Inflammatory macrophage treated with lipopolysaccharide for 4 hours (primary cell): Measurements from ENCODE around the gene RGS10.
"Not testable (repeated sequence)": the region's sequence is repeated elsewhere in the genome, so short reads cannot be mapped to it uniquely, and the experiment has no call there.

ENCODE experiments used
- DNase-seq: peaks from one replicate; pipeline ENCODE4 v3.0.0-alpha.2; 2020

RGS10 gene

DNA sequence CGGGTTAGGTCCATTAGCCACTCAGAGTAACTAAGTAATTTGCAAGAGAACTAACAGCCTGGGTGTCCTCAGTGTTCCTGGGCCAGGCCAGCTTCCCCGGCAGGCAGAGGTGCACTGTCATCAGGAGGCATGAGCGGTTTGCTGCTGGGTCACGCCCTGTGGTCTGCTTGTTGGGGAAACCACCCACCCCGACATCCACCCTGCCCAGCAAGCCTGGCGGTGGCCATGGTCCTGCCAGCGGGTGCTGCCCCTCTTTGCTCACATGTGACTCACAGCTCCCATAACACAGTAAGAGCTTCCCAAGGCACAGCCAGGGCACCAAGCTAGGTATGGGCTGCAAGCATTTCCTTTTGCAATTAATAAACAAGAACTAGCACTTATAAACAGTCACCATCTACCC lies 75.9 kb downstream of the RGS10 start:
- peak; percentile 30 for DNase-seq

DNA sequence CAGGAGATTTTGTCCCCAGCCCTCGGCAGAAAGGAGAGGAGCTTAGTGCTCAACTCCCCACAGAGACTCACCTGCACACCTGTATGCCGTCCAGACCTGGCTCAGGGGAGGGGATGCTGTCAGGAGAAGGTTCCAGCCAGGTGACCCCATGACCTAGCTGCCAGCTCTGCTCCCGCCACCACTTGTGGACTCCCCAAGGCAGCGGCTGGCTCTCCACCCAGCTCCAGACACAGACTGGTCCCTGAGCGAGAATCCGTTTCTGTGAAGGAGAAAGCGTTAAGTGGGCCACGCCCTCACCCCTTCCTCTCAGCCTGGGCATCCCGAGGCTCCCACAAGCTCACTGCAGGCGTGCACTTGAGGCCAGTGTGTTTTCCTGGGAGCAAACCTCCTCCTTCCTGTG lies 76.4 kb downstream of the RGS10 start:
- no peak for DNase-seq

- no peak for DNase-seq
Observed at GRCh38 chr10:119465085-119465484, 77.4 kb downstream of the RGS10 start.

- DNase-seq: not testable (repeated sequence)
Observed at GRCh38 chr10:119463195-119463594, 79.3 kb downstream of the RGS10 start.

DNA sequence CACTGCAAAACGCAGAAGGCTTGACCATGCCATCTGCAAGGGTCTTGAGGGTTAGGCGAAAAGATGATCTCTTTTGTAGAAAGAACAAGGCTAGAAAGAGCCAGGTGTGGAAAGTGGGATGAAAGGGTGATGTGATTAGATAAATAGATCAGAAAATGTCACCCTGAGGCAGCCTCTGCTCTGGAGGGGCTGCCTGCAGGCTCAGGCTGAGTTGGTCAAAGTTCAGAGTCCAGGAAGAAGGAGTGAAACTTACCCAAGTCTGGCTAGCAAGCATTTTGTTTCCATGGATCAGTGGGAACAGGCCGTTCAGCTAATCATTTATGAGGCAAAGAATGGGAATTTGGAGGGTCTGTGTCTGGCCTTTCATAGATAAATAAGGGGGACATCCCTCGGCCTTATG lies 79.7 kb downstream of the RGS10 start:
- no peak for DNase-seq

GRCh38 chr10:119461923-119462322 lies 80.6 kb downstream of the RGS10 start:
- no peak for DNase-seq

GRCh38 chr10:119461380-119461779 lies 81.1 kb downstream of the RGS10 start:
- no peak for DNase-seq

DNA sequence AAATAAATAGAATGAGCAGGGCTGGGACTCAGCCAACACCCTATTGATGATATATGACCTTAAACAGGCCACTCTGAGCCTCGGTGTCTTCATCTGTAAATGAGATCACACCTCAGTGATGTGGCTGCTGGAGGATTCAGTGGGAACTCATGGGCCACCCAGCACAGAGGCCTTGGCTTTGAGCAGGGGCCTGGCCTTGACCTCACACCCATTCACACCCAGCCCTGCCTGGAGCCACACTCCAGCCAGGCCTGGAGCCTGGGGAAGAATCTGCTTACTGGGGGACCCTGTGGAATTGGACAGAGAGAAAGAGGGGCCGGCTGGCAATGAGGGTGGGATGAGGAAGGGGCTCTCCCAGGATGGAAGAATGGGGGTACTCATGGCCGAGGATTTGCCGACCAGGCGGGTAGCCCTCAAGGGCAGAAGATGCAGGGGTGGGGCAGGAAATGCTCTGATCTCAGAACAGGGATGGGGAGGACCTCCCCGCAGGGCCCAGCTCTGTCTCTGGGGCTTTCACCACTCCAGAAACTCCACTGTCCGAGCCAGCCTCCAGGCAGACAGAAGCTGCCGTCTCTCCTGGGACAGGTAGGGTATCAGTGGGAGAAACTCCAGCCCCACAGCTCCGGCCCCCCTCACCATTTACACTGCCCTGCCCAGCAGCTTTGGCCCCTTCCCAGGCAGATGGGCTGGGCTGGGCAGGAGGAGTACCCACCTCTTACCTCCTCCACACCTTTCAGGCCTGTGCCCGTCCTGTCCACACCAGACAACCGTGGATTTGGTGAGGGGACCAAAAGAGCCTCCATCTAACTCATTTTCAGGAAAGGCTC lies 81.9 kb downstream of the RGS10 start:
- DNase-seq: no peak

GRCh38 chr10:119459681-119460340 lies 82.7 kb downstream of the RGS10 start:
- no peak for DNase-seq

GRCh38 chr10:119457966-119458766 lies 84.4 kb downstream of the RGS10 start:
- no peak for DNase-seq

GRCh38 chr10:119456435-119456810 lies 86.1 kb downstream of the RGS10 start:
- no peak for DNase-seq

GRCh38 chr10:119455609-119456434 lies 86.7 kb downstream of the RGS10 start:
- DNase-seq: no peak

- no peak for DNase-seq
Observed at GRCh38 chr10:119454990-119455389, 87.5 kb downstream of the RGS10 start.

- no peak for DNase-seq
Observed at GRCh38 chr10:119454316-119454715, 88.2 kb downstream of the RGS10 start.

GRCh38 chr10:119453313-119453712 lies 89.2 kb downstream of the RGS10 start:
- DNase-seq: no peak

- DNase-seq: no peak
Observed at GRCh38 chr10:119452396-119452795, 90.1 kb downstream of the RGS10 start.

- DNase-seq: no peak
Observed at GRCh38 chr10:119451300-119451896, 91.1 kb downstream of the RGS10 start.

- DNase-seq: no peak
Observed at GRCh38 chr10:119450606-119451299, 91.8 kb downstream of the RGS10 start.
